ENCODE measurements around the gene KLHL2.

- no peak for TF ChIP-seq MZF1 (CRISPR knock-in tag; IDR thresholded peaks at IDR 0.05; ENCODE audit: borderline replicate concordance)
- TF ChIP-seq, protein P1, sequence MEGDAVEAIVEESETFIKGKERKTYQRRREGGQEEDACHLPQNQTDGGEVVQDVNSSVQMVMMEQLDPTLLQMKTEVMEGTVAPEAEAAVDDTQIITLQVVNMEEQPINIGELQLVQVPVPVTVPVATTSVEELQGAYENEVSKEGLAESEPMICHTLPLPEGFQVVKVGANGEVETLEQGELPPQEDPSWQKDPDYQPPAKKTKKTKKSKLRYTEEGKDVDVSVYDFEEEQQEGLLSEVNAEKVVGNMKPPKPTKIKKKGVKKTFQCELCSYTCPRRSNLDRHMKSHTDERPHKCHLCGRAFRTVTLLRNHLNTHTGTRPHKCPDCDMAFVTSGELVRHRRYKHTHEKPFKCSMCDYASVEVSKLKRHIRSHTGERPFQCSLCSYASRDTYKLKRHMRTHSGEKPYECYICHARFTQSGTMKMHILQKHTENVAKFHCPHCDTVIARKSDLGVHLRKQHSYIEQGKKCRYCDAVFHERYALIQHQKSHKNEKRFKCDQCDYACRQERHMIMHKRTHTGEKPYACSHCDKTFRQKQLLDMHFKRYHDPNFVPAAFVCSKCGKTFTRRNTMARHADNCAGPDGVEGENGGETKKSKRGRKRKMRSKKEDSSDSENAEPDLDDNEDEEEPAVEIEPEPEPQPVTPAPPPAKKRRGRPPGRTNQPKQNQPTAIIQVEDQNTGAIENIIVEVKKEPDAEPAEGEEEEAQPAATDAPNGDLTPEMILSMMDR (CRISPR knock-in tag; IDR thresholded peaks at IDR 0.05): no peak
- TF ChIP-seq ATF2 (CRISPR knock-in tag; IDR thresholded peaks at IDR 0.05): no peak
- no peak for TF ChIP-seq ARNTL (CRISPR knock-in tag; IDR thresholded peaks at IDR 0.05)
- no peak for TF ChIP-seq ZNF772 (CRISPR knock-in tag; IDR thresholded peaks at IDR 0.05)
- TF ChIP-seq ASH2L (IDR thresholded peaks at IDR 0.05; ENCODE audit: insufficient read length, low read depth, low read length): no peak
- TF ChIP-seq TAF15 (IDR thresholded peaks at IDR 0.05; ENCODE audit: low read depth, low read length, poor library complexity, severe bottlenecking): no peak
- TF ChIP-seq ZKSCAN1 (IDR thresholded peaks at IDR 0.05; ENCODE audit: low read length): no peak
Measured at GRCh38 chr4:165368114-165368513, 160.8 kb downstream of the KLHL2 start.
